Testis (tissue), 2 donors: ENCODE data around the gene TMEM120B.

ENCODE experiments used
- POLR2A ChIP-seq: fragments of 450-650 bp; IDR thresholded peaks from one replicate; pipeline ENCODE4 v1.6.1; 2017; ENCODE audit warnings: antibody characterized with exemption, mild to moderate bottlenecking, moderate library complexity
- TF ChIP-seq, protein P1 (sequence below), 3 experiments: fragments of 450-650 bp in 2 of 3; fragments of 200-600 bp in 1 of 3; sonication (generic) in 1 of 3; IDR thresholded peaks; one replicate each; pipeline ENCODE4 v1.5.1; 2016 to 2019; ENCODE audit warnings: antibody characterized with exemption in 3 of 3, mild to moderate bottlenecking in 2 of 3, moderate library complexity in 1 of 3

DNA sequence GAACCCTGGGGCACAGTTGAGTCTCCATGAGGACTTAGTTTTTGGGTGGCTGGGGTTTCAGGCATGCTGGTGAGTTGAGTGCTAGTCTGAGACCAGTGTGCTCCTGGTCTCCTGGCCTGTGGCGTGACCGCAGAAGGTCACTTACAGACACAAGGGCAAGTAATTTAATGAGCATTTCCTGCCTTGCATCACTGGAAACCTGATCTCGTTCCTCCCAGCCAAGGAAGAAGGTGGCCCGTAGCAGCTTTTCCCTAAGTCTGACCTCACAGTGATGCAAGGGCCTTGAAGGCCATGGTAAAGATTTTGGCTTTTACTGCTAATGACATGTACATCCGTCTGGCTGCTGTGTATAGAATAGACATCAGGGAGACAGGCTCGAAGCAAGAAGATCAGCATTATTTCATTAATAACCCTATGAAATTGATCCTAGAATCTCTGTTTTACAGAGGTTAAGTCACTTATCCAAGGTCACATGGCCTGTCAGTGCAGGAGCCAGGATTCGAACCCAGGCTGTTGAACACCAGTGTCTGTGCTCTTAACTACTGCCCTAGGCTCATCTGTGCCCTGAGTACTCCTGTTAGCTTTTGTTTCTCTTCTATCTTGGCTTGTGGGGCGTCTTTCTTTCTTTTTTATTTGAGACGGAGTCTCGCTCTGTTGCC lies 4.6 kb downstream of the TMEM120B start:
- TF ChIP-seq, protein P1, sequence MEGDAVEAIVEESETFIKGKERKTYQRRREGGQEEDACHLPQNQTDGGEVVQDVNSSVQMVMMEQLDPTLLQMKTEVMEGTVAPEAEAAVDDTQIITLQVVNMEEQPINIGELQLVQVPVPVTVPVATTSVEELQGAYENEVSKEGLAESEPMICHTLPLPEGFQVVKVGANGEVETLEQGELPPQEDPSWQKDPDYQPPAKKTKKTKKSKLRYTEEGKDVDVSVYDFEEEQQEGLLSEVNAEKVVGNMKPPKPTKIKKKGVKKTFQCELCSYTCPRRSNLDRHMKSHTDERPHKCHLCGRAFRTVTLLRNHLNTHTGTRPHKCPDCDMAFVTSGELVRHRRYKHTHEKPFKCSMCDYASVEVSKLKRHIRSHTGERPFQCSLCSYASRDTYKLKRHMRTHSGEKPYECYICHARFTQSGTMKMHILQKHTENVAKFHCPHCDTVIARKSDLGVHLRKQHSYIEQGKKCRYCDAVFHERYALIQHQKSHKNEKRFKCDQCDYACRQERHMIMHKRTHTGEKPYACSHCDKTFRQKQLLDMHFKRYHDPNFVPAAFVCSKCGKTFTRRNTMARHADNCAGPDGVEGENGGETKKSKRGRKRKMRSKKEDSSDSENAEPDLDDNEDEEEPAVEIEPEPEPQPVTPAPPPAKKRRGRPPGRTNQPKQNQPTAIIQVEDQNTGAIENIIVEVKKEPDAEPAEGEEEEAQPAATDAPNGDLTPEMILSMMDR (IDR thresholded peaks at IDR 0.05): no peak
- TF ChIP-seq POLR2A: no peak
